Measurements from ENCODE around the gene PARG. TPM values are rescaled to one million over a fixed set of nuclear protein-coding genes. Genes with fewer than 3 reads are reported as not detected.

PARG gene
- total and polyA plus RNA-seq, 9 of the 15 experiments (the other 6 are each of a cell fraction or from before 2014, with no cell fraction given): 8.5 to 49.9 (median 28.8) TPM

DNA sequence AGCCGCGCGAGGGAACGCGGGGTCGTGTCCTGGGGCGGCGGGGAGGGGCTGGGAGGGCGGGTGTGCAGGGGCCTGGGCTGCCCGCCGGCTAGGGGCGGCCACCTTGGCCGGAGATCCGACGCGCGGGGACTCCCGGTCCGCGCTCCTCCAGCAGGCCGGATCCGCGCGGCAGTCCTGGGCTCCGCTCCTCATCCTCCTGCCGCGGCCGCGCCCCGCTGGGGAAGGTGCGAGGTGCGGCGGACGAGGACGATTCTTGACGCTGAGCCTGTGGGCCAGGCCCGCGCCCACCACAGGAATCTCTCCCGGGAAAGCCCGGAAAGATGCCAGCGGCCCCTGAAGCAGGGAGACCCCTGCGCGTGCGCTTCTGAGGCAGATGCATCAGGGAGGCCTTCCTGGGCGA is 173.1 kb downstream of the PARG start:
- in situ Hi-C loops (cut with MboI): no loop called here
- DNase-seq (ENCODE audit: extremely low read depth in 1 of 4, low spot score in 3 of 4): no peak
- WGBS (ENCODE audit: insufficient coverage, low coverage, missing lambda C conversion rate): 5% methylated on average over 32 of the region's 45 CpGs
- H3K9ac ChIP-seq (ENCODE audit: insufficient read depth in 1 of 2, low read depth in 2 of 2, low read length in 2 of 2): no peak overlapping the region
- no peak overlapping the region for H3K27ac ChIP-seq (ENCODE audit: extremely low read depth, low read depth, low read length)
- H4K20me1 ChIP-seq (replicated peaks; ENCODE audit: control insufficient read depth, insufficient read depth, low read length): no peaks in the 10 kb centered on the region
- no peak overlapping the region for H3K4me3 ChIP-seq
- intact Hi-C loops (cut with micrococcal nuclease): no loop called here
- ChIA-PET POLR2A (no interaction called here), CTCF (ENCODE audit: low intra/inter-chr PET ratio) (no interaction called here)
- no peak overlapping the region for H2AFZ ChIP-seq (ENCODE audit: low read depth, low read length)
- H3K36me3 ChIP-seq (ENCODE audit: control insufficient read depth, insufficient read depth, low read length): no peaks in the 10 kb centered on the region
- H3K4me2 ChIP-seq (ENCODE audit: insufficient read depth, low read length): no peak overlapping the region
- H3K4me1 ChIP-seq (replicated peaks in 1 of 2; ENCODE audit: control insufficient read depth in 2 of 2, insufficient read depth in 2 of 2, low read length in 2 of 2): no peaks in the 10 kb centered on the region
- no peaks in the 10 kb centered on the region for H3K9me1 ChIP-seq (ENCODE audit: control insufficient read depth, insufficient read depth, low read length)
- no TSS peak for BruUV-seq (replicated peaks)
- TF ChIP-seq TFAM (CRISPR knock-in tag; conservative IDR thresholded peaks at IDR 0.05) (no peak), MED1 (CRISPR knock-in tag; IDR thresholded peaks at IDR 0.05; ENCODE audit: borderline replicate concordance) (no peak), SOX6 (IDR thresholded peaks at IDR 0.05) (no peak), THAP12 (CRISPR knock-in tag; IDR thresholded peaks at IDR 0.05) (no peak), MLX (CRISPR knock-in tag; conservative IDR thresholded peaks at IDR 0.05) (no peak), SP2 (IDR thresholded peaks at IDR 0.05; ENCODE audit: extremely low read depth, low read depth, low read length, poor library complexity, severe bottlenecking) (no peak), TCF3 (CRISPR knock-in tag; IDR thresholded peaks at IDR 0.05) (no peak), FOXJ3 (CRISPR knock-in tag; IDR thresholded peaks at IDR 0.05) (no peak), ZNF184 (CRISPR knock-in tag; IDR thresholded peaks at IDR 0.05) (no peak), RBM15 (IDR thresholded peaks at IDR 0.05; ENCODE audit: insufficient read depth, low read length) (no peak), MEF2D (tag; conservative IDR thresholded peaks at IDR 0.05; ENCODE audit: low read depth) (no peak), CREB1 (IDR thresholded peaks at IDR 0.05) (no peak), CREB1 (CRISPR knock-in tag; IDR thresholded peaks at IDR 0.05) (no peak), POLR2G (IDR thresholded peaks at IDR 0.05; ENCODE audit: low read depth, low read length) (no peak), GATAD2B (IDR thresholded peaks at IDR 0.05; ENCODE audit: borderline replicate concordance) (no peak), NR3C1 (CRISPR knock-in tag; IDR thresholded peaks at IDR 0.05) (no peak), CCNT2 (IDR thresholded peaks at IDR 0.05; ENCODE audit: borderline replicate concordance, extremely low read depth, insufficient read length, low read depth, low read length) (no peak), DDX20 (tag; IDR thresholded peaks at IDR 0.05; ENCODE audit: low read depth) (no peak), MYNN (IDR thresholded peaks at IDR 0.05) (no peak), MYNN (CRISPR knock-in tag; IDR thresholded peaks at IDR 0.05) (no peak)
- TF ChIP-seq, protein P1, sequence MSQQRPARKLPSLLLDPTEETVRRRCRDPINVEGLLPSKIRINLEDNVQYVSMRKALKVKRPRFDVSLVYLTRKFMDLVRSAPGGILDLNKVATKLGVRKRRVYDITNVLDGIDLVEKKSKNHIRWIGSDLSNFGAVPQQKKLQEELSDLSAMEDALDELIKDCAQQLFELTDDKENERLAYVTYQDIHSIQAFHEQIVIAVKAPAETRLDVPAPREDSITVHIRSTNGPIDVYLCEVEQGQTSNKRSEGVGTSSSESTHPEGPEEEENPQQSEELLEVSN (IDR thresholded peaks at IDR 0.05; ENCODE audit: borderline replicate concordance in 1 of 2, extremely low read depth in 1 of 2, insufficient read depth in 1 of 2, insufficient read length in 1 of 2, low read depth in 1 of 2, low read length in 1 of 2, poor library complexity in 1 of 2, severe bottlenecking in 1 of 2): no peak
- no peaks in the 10 kb centered on the region for H3K9me3 ChIP-seq (replicated peaks; ENCODE audit: control insufficient read depth, insufficient read depth, low read depth, low read length)
- ATAC-seq: no peak
- H3K27me3 ChIP-seq (ENCODE audit: control insufficient read depth in 2 of 2, insufficient read depth in 2 of 2, low read length in 2 of 2): peaks cover 24 to 32% of the 10 kb centered on the region in 2 experiments
- H3K79me2 ChIP-seq (ENCODE audit: control insufficient read depth, insufficient read depth, low read length): no peaks in the 10 kb centered on the region
- no peak for FAIRE-seq

Data from K562 (cell line).